Measurements from ENCODE around the gene ASB12. TPM values are rescaled to one million over a fixed set of nuclear protein-coding genes. Genes with fewer than 3 reads are reported as not detected.

ASB12 gene
- total and polyA plus RNA-seq, 2 of the 8 experiments (the other 6 are each of a cell fraction or from before 2014, with no cell fraction given) = 1.3 to 1.7 TPM

GRCh38 chrX:64192673-64193072, 37.7 kb downstream of the ASB12 start:
- Histone ChIP-seq H2AK5ac (ENCODE audit: low read depth, low read length) (no peak overlapping the region), H3K56ac (replicated peaks; ENCODE audit: insufficient read length, low read depth, low read length) (no peak overlapping the region), H3K23me2 (ENCODE audit: low read depth, low read length) (no peaks in the 10 kb centered on the region), H3K23ac (ENCODE audit: insufficient read length) (no peak overlapping the region), H2BK15ac (ENCODE audit: low read length) (no peak overlapping the region), H3K14ac (ENCODE audit: insufficient read length) (no peak overlapping the region), H2AFZ (ENCODE audit: low read length) (no peak overlapping the region), H3K4ac (replicated peaks; ENCODE audit: insufficient read length, low read depth, low read length) (no peak overlapping the region), H3K4me2 (ENCODE audit: insufficient read depth in 1 of 2, low read depth in 2 of 2, low read length in 2 of 2) (no peak overlapping the region), H3K18ac (ENCODE audit: extremely low read depth, low read length) (no peak overlapping the region), H3K9ac (replicated peaks in 1 of 4; ENCODE audit: extremely low read depth in 1 of 4, low read depth in 3 of 4, low read length in 3 of 4) (no peak overlapping the region), H2BK20ac (ENCODE audit: low read length) (no peak overlapping the region), H3K4me1 (replicated peaks in 1 of 4; ENCODE audit: control insufficient read depth in 3 of 4, insufficient read depth in 4 of 4, low read length in 3 of 4) (no peaks in the 10 kb centered on the region; a peak in 2 of 7 replicates), H4K8ac (ENCODE audit: extremely low read depth, insufficient read depth, low read length) (no peak overlapping the region), H4K5ac (ENCODE audit: insufficient read length, low read depth, low read length) (no peak overlapping the region), H4K20me1 (replicated peaks in 1 of 2; ENCODE audit: control insufficient read depth in 1 of 2, insufficient read depth in 2 of 2, low read length in 2 of 2) (peaks cover 0 to 1% of the 10 kb centered on the region in 2 experiments), H3K27me3 (replicated peaks in 1 of 4; ENCODE audit: control insufficient read depth in 3 of 4, extremely low read depth in 1 of 4, insufficient read depth in 3 of 4, low read length in 3 of 4) (no peaks in the 10 kb centered on the region), H2BK12ac (ENCODE audit: low read depth, low read length) (no peak overlapping the region), H2BK120ac (replicated peaks; ENCODE audit: low read depth, low read length) (no peak overlapping the region), H3K27ac (ENCODE audit: low read depth, low read length) (no peak overlapping the region), H3K79me2 (ENCODE audit: control insufficient read depth in 1 of 2, insufficient read depth in 2 of 2, low read length in 2 of 2) (no peaks in the 10 kb centered on the region), H3K36me3 (ENCODE audit: control insufficient read depth in 2 of 4, insufficient read depth in 4 of 4, low read length in 3 of 4) (peaks cover 0 to 7% (median 2%) of the 10 kb centered on the region in 4 experiments; a peak in 3 of 8 replicates), H4K91ac (replicated peaks; ENCODE audit: insufficient read length, low read length) (no peak overlapping the region), H2BK5ac (ENCODE audit: low read depth, low read length) (no peak overlapping the region), H3K9me3 (ENCODE audit: insufficient read depth in 2 of 2, low read depth in 1 of 2, low read length in 1 of 2) (no peaks in the 10 kb centered on the region), H3K79me1 (ENCODE audit: low read depth, low read length) (no peaks in the 10 kb centered on the region), H3K4me3 (ENCODE audit: extremely low read depth in 1 of 4, insufficient read depth in 2 of 4, low read depth in 3 of 4, low read length in 4 of 4) (no peak overlapping the region)
- 93% methylated on average over 5 of the region's 5 CpGs; no CpG with 5 or more reads in 1 of the 2 experiments for WGBS, 2 experiments (ENCODE audit: extremely low coverage in 1 of 2, insufficient coverage in 1 of 2, insufficient read length in 1 of 2, insufficient replicate concordance in 2 of 2, low coverage in 1 of 2, low lambda C conversion rate in 2 of 2, missing lambda C conversion rate in 1 of 2)
- DNase-seq (ENCODE audit: low read depth in 1 of 2, low spot score in 2 of 2) = no peak
- ChIA-PET CTCF (ENCODE audit: partially characterized antibody) (no interaction called here), POLR2A (ENCODE audit: partially characterized antibody) (no interaction called here)
- no peak for FAIRE-seq
- TF ChIP-seq RXRA (IDR thresholded peaks at IDR 0.05; ENCODE audit: insufficient read depth, low read depth, low read length) = no peak
- TF ChIP-seq EZH2 (IDR thresholded peaks at IDR 0.05; ENCODE audit: low read depth, low read length, severe bottlenecking) = no peak
- TF ChIP-seq E2F6 (IDR thresholded peaks at IDR 0.05) = no peak
- TF ChIP-seq RFX5 (IDR thresholded peaks at IDR 0.05; ENCODE audit: borderline replicate concordance, low read depth, low read length) = no peak
